Measurements from ENCODE around the gene MFSD2A. TPM values are rescaled to one million over a fixed set of nuclear protein-coding genes. Genes with fewer than 3 reads are reported as not detected.
"Not testable (repeated sequence)": the region's sequence is repeated elsewhere in the genome, so short reads cannot be mapped to it uniquely, and the experiment has no call there.

Gene MFSD2A
- total RNA-seq, 1 donor from 2014 or later: 11.1 TPM

DNA sequence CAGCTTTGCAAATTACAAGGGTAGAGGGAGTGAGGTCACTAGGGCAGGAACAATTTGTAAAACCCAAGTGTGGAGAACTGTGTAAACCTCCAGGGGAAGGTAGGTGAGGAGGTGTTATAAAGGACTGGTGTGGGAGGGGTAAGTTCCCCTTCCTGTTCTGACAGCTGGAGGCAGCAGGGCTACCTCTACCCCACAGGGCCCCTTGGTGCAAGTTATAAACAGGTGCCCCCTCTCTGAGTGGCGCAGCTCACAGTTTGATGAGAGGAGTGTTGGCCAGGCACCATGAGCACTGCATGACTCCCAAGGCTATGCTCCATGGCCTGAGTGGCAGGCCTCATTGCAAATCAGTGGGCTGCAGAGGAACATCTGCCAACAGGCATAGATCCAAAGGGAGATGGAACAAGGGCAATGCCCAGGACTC, 41.0 kb downstream of the MFSD2A start:
- DNase-seq (ENCODE audit: low read depth) (no peak), FAIRE-seq (no peak)
- no peak for TF ChIP-seq CTCF (IDR thresholded peaks at IDR 0.05; ENCODE audit: insufficient read depth, low read length, severe bottlenecking)
- H3K27me3 ChIP-seq (ENCODE audit: control insufficient read depth, insufficient read depth, low read length): no peaks in the 10 kb centered on the region
- H3K4me3 ChIP-seq (ENCODE audit: low read depth, low read length): no peak overlapping the region
- no peaks in the 10 kb centered on the region for H3K36me3 ChIP-seq (ENCODE audit: control insufficient read depth, insufficient read depth, low read length)

DNA sequence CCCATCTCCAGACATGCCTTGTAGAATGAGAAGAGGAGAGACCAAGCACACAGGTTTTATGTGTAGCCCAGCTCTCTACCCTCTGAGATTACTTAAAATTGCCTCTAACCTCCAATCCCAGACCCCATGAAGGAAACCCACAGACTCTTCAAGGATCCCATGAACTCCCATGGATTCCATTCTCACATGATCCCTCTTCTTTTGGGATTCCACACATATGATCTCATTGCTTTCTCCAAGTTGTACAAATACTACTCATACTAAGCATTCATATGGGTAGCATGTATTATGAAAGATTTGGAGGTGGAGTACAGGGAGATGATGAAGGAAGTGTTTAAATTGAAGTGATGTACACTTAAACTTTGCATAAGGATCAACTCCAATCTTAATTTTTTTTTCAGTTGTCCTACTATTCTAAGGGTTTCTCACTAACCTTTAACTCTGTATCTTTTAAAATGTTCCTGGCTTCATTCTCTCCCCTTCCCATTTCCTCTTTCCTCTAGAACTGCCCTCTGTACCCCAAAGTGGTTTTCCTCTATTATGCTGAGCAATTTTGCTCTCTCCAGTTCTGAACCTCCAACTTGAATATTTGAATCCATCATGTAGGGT, 41.6 kb downstream of the MFSD2A start:
- Histone ChIP-seq H3K4me3 (ENCODE audit: low read depth, low read length) (no peak overlapping the region), H3K27me3 (ENCODE audit: control insufficient read depth, insufficient read depth, low read length) (no peaks in the 10 kb centered on the region), H3K36me3 (ENCODE audit: control insufficient read depth, insufficient read depth, low read length) (no peaks in the 10 kb centered on the region)
- DNase-seq (ENCODE audit: low read depth) (peak; percentile 48), FAIRE-seq (no peak)
- TF ChIP-seq CTCF (IDR thresholded peaks at IDR 0.05; ENCODE audit: insufficient read depth, low read length, severe bottlenecking): no peak

DNA sequence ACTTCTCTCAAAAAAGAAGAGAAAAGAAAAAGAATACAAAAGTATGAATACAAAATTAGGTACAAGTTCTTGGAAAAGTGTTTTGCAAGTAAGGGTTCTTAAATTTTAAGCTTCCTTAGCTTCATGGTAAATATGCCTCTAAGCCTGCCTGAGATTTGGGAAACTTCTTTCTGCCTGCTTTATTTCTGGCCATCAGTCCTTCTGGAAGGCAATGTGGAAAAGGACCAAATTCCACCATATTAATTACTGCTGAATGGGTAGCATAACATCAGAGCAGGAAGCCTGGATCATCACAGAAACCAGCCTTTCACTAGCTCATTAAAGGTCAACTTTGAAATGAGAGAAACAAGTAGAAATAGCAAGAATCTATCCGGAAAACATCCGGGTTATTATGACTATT, 46.5 kb downstream of the MFSD2A start:
- H3K4me3 ChIP-seq (ENCODE audit: low read depth, low read length): no peak overlapping the region
- DNase-seq (ENCODE audit: low read depth) (no peak), FAIRE-seq (no peak)
- TF ChIP-seq CTCF (IDR thresholded peaks at IDR 0.05; ENCODE audit: insufficient read depth, low read length, severe bottlenecking): no peak
- H3K27me3 ChIP-seq (ENCODE audit: control insufficient read depth, insufficient read depth, low read length): no peaks in the 10 kb centered on the region
- H3K36me3 ChIP-seq (ENCODE audit: control insufficient read depth, insufficient read depth, low read length): no peaks in the 10 kb centered on the region

DNA sequence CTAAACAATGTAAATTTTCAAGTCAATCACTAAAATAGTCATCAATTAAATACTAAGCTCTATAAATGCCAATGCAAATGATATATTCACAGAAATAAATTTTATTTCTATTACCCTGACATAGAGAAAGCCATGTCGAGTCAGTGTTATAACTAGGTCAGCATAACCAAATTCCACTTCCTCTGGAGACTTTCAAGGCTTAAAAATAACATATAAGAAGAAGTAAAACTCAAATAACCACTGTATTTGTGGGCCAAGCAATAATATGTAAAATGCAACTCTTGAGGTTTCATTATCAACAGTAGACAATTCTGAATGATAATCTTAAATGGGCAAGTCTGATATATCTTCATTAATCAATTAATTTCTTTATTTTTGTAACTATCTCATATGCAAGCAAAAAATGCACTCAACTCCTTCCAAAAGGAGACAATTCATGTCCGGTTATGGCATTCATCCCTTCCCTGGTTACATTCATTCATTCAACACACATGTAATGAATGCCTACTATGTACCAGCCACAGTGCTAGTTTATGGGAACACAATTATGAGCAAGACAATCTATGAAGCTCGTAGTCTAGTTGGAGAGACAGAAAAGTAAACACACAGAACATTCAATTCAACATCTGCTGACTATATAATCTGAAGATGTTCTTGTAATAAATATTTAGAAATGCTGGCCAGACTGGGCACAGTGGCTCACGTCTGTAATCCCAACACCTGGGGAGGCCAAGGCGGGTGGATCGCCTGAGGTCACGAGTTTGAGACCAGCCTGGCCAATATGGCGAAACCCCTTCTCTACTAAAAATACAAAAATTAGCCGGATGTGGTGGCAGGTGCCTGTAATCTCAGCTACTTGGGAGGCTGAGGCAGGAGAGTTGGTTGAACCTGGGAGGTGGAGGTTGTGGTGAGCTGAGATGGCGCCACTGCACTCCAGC, 48.5 kb downstream of the MFSD2A start:
- no peaks in the 10 kb centered on the region for H3K27me3 ChIP-seq (ENCODE audit: control insufficient read depth, insufficient read depth, low read length)
- no peak for TF ChIP-seq CTCF (IDR thresholded peaks at IDR 0.05; ENCODE audit: insufficient read depth, low read length, severe bottlenecking)
- DNase-seq (ENCODE audit: low read depth) (no peak), FAIRE-seq (no peak)
- H3K4me3 ChIP-seq (ENCODE audit: low read depth, low read length): no peak overlapping the region
- H3K36me3 ChIP-seq (ENCODE audit: control insufficient read depth, insufficient read depth, low read length): no peaks in the 10 kb centered on the region

DNA sequence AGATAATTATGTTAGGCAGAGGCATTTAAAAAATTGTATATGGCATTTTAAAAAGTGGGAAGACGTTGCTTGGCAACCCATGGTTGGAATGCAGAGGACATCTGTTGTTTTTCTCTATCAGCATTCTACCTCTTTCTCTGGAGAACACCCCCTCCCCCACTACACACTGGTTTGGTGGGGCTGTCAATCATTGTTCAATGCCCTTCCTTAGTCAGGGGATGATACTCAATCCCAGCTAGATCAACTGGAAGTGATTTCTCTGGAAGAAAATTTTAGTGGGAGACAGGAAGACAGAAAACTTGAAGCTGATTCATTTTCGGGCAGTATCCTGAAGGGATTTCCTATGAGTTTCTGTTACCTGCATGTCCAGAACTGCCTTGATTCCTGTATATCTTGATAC, 49.9 kb downstream of the MFSD2A start:
- DNase-seq (ENCODE audit: low read depth) (peak; percentile 93), FAIRE-seq (no peak)
- TF ChIP-seq CTCF (IDR thresholded peaks at IDR 0.05; ENCODE audit: insufficient read depth, low read length, severe bottlenecking): no peak
- no peaks in the 10 kb centered on the region for H3K36me3 ChIP-seq (ENCODE audit: control insufficient read depth, insufficient read depth, low read length)
- H3K4me3 ChIP-seq (ENCODE audit: low read depth, low read length): no peak overlapping the region
- H3K27me3 ChIP-seq (ENCODE audit: control insufficient read depth, insufficient read depth, low read length): no peaks in the 10 kb centered on the region

- not testable (repeated sequence) for H3K4me3 ChIP-seq (ENCODE audit: low read depth, low read length); FAIRE-seq; H3K36me3 ChIP-seq (ENCODE audit: control insufficient read depth, insufficient read depth, low read length); H3K27me3 ChIP-seq (ENCODE audit: control insufficient read depth, insufficient read depth, low read length); DNase-seq (ENCODE audit: low read depth)
Measured at GRCh38 chr1:40007481-40008034, 52.6 kb downstream of the MFSD2A start.
